ENCODE measurements around the gene CARD14.
"Not testable (repeated sequence)": the region's sequence is repeated elsewhere in the genome, so short reads cannot be mapped to it uniquely, and the experiment has no call there.

CARD14 gene

GRCh38 chr17:80152081-80152702, 17.6 kb upstream of the CARD14 start:
- no peak for TF ChIP-seq POLR2A (IDR thresholded peaks at IDR 0.05; ENCODE audit: low read depth, low read length)
- no peak for TF ChIP-seq TAF1 (IDR thresholded peaks at IDR 0.05; ENCODE audit: borderline replicate concordance, low read depth, low read length)
- TF ChIP-seq POLR2AphosphoS5 (IDR thresholded peaks at IDR 0.05; ENCODE audit: low read depth, low read length): no peak
- no peak for DNase-seq (ENCODE audit: insufficient read length)
- no peak for FAIRE-seq

- TF ChIP-seq POLR2AphosphoS5 (IDR thresholded peaks at IDR 0.05; ENCODE audit: low read depth, low read length): no peak
- TF ChIP-seq TAF1 (IDR thresholded peaks at IDR 0.05; ENCODE audit: borderline replicate concordance, low read depth, low read length): no peak
- TF ChIP-seq POLR2A (IDR thresholded peaks at IDR 0.05; ENCODE audit: low read depth, low read length): no peak
- FAIRE-seq (no peak), DNase-seq (ENCODE audit: insufficient read length) (no peak)
These were observed 16.8 kb upstream of the CARD14 start for GRCh38 chr17:80153004-80153403.

GRCh38 chr17:80154166-80154565, 15.7 kb upstream of the CARD14 start:
- FAIRE-seq (no peak), DNase-seq (ENCODE audit: insufficient read length) (no peak)
- no peak for TF ChIP-seq POLR2A (IDR thresholded peaks at IDR 0.05; ENCODE audit: low read depth, low read length)

- not testable (repeated sequence) for DNase-seq (ENCODE audit: insufficient read length); FAIRE-seq
These were observed 14.2 kb upstream of the CARD14 start for GRCh38 chr17:80155600-80155999.

- no peak for TF ChIP-seq POLR2A (IDR thresholded peaks at IDR 0.05; ENCODE audit: low read depth, low read length)
- no peak for TF ChIP-seq POLR2AphosphoS5 (IDR thresholded peaks at IDR 0.05; ENCODE audit: low read depth, low read length)
- no peak for TF ChIP-seq TAF1 (IDR thresholded peaks at IDR 0.05; ENCODE audit: borderline replicate concordance, low read depth, low read length)
- FAIRE-seq (no peak), DNase-seq (ENCODE audit: insufficient read length) (no peak)
These were observed 11.0 kb upstream of the CARD14 start for GRCh38 chr17:80158846-80159245.

- DNase-seq (ENCODE audit: insufficient read length): no peak
- TF ChIP-seq TAF1 (IDR thresholded peaks at IDR 0.05; ENCODE audit: borderline replicate concordance, low read depth, low read length) (no peak), POLR2AphosphoS5 (IDR thresholded peaks at IDR 0.05; ENCODE audit: low read depth, low read length) (no peak), POLR2A (IDR thresholded peaks at IDR 0.05; ENCODE audit: low read depth, low read length) (no peak)
- FAIRE-seq: no peak
These were observed 9.3 kb upstream of the CARD14 start for GRCh38 chr17:80160536-80160935.

GRCh38 chr17:80163336-80163735, 6.5 kb upstream of the CARD14 start:
- FAIRE-seq: no peak
- DNase-seq (ENCODE audit: insufficient read length): no peak
- TF ChIP-seq POLR2AphosphoS5 (IDR thresholded peaks at IDR 0.05; ENCODE audit: low read depth, low read length) (no peak), POLR2A (IDR thresholded peaks at IDR 0.05; ENCODE audit: low read depth, low read length) (no peak), TAF1 (IDR thresholded peaks at IDR 0.05; ENCODE audit: borderline replicate concordance, low read depth, low read length) (no peak)

- no peak for FAIRE-seq
- no peak for DNase-seq (ENCODE audit: insufficient read length)
- TF ChIP-seq POLR2A (IDR thresholded peaks at IDR 0.05; ENCODE audit: low read depth, low read length): no peak
- TF ChIP-seq TAF1 (IDR thresholded peaks at IDR 0.05; ENCODE audit: borderline replicate concordance, low read depth, low read length): no peak
- TF ChIP-seq POLR2AphosphoS5 (IDR thresholded peaks at IDR 0.05; ENCODE audit: low read depth, low read length): no peak
These were observed 5.6 kb upstream of the CARD14 start for GRCh38 chr17:80164185-80164584.

- DNase-seq (ENCODE audit: insufficient read length): no peak
- TF ChIP-seq POLR2AphosphoS5 (IDR thresholded peaks at IDR 0.05; ENCODE audit: low read depth, low read length) (no peak), TAF1 (IDR thresholded peaks at IDR 0.05; ENCODE audit: borderline replicate concordance, low read depth, low read length) (no peak), POLR2A (IDR thresholded peaks at IDR 0.05; ENCODE audit: low read depth, low read length) (no peak)
- FAIRE-seq: no peak
These were observed 3.4 kb upstream of the CARD14 start for GRCh38 chr17:80166446-80166845.

- DNase-seq (ENCODE audit: insufficient read length): no peak
- no peak for FAIRE-seq
- TF ChIP-seq POLR2A (IDR thresholded peaks at IDR 0.05; ENCODE audit: low read depth, low read length): no peak
- TF ChIP-seq POLR2AphosphoS5 (IDR thresholded peaks at IDR 0.05; ENCODE audit: low read depth, low read length): no peak
- TF ChIP-seq TAF1 (IDR thresholded peaks at IDR 0.05; ENCODE audit: borderline replicate concordance, low read depth, low read length): no peak
These were observed 1.5 kb upstream of the CARD14 start for GRCh38 chr17:80168371-80168770.

GRCh38 chr17:80169107-80169506, 723 bp upstream of the CARD14 start:
- FAIRE-seq (no peak), DNase-seq (ENCODE audit: insufficient read length) (no peak)
- TF ChIP-seq POLR2A (IDR thresholded peaks at IDR 0.05; ENCODE audit: low read depth, low read length) (no peak), POLR2AphosphoS5 (IDR thresholded peaks at IDR 0.05; ENCODE audit: low read depth, low read length) (no peak), TAF1 (IDR thresholded peaks at IDR 0.05; ENCODE audit: borderline replicate concordance, low read depth, low read length) (no peak)

- DNase-seq (ENCODE audit: insufficient read length) (no peak), FAIRE-seq (no peak)
- no peak for TF ChIP-seq POLR2AphosphoS5 (IDR thresholded peaks at IDR 0.05; ENCODE audit: low read depth, low read length)
- TF ChIP-seq TAF1 (IDR thresholded peaks at IDR 0.05; ENCODE audit: borderline replicate concordance, low read depth, low read length): no peak
- no peak for TF ChIP-seq POLR2A (IDR thresholded peaks at IDR 0.05; ENCODE audit: low read depth, low read length)
These were observed 1.9 kb downstream of the CARD14 start for GRCh38 chr17:80171681-80172080.

GRCh38 chr17:80173126-80173525, 3.3 kb downstream of the CARD14 start:
- TF ChIP-seq POLR2AphosphoS5 (IDR thresholded peaks at IDR 0.05; ENCODE audit: low read depth, low read length) (no peak), POLR2A (IDR thresholded peaks at IDR 0.05; ENCODE audit: low read depth, low read length) (no peak), TAF1 (IDR thresholded peaks at IDR 0.05; ENCODE audit: borderline replicate concordance, low read depth, low read length) (no peak)
- FAIRE-seq: no peak
- DNase-seq (ENCODE audit: insufficient read length): no peak
